Measurements from ENCODE around the gene CNTN4. TPM values are rescaled to one million over a fixed set of nuclear protein-coding genes. Genes with fewer than 3 reads are reported as not detected.

The CNTN4 gene
- total RNA-seq, 4 donors from 2014 or later: 6.6 to 10.7 (median 9.7) TPM

GRCh38 chr3:2334921-2335320, 236.3 kb downstream of the CNTN4 start:
- no peaks in the 10 kb centered on the region for H3K9me3 ChIP-seq
- no peaks in the 10 kb centered on the region for H3K4me1 ChIP-seq
- WGBS: 81% methylated on average over 3 of the region's 3 CpGs
- DNase-seq (ENCODE audit: extremely low spot score): no peak
- TF ChIP-seq POLR2A (IDR thresholded peaks at IDR 0.05; ENCODE audit: low read depth) (no peak), EP300 (IDR thresholded peaks at IDR 0.05) (no peak), POLR2AphosphoS5 (IDR thresholded peaks at IDR 0.05) (no peak)
- TF ChIP-seq, protein P1, sequence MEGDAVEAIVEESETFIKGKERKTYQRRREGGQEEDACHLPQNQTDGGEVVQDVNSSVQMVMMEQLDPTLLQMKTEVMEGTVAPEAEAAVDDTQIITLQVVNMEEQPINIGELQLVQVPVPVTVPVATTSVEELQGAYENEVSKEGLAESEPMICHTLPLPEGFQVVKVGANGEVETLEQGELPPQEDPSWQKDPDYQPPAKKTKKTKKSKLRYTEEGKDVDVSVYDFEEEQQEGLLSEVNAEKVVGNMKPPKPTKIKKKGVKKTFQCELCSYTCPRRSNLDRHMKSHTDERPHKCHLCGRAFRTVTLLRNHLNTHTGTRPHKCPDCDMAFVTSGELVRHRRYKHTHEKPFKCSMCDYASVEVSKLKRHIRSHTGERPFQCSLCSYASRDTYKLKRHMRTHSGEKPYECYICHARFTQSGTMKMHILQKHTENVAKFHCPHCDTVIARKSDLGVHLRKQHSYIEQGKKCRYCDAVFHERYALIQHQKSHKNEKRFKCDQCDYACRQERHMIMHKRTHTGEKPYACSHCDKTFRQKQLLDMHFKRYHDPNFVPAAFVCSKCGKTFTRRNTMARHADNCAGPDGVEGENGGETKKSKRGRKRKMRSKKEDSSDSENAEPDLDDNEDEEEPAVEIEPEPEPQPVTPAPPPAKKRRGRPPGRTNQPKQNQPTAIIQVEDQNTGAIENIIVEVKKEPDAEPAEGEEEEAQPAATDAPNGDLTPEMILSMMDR (IDR thresholded peaks at IDR 0.05): no peak
- H3K27ac ChIP-seq (replicated peaks in 1 of 4): no peak overlapping the region
- intact Hi-C loops (cut with DNase I): no loop called here
- no peaks in the 10 kb centered on the region for H3K27me3 ChIP-seq
- H3K36me3 ChIP-seq: no peaks in the 10 kb centered on the region
- H3K4me3 ChIP-seq: no peak overlapping the region

- intact Hi-C loops (cut with DNase I): no loop called here
- H3K36me3 ChIP-seq: no peaks in the 10 kb centered on the region
- 83% methylated on average over 5 of the region's 5 CpGs for whole genome bisulfite sequencing
- no peak overlapping the region for H3K27ac ChIP-seq (replicated peaks in 1 of 4)
- TF ChIP-seq EP300 (IDR thresholded peaks at IDR 0.05) (no peak), POLR2A (IDR thresholded peaks at IDR 0.05; ENCODE audit: low read depth) (no peak), POLR2AphosphoS5 (IDR thresholded peaks at IDR 0.05) (no peak)
- TF ChIP-seq, protein P1 (IDR thresholded peaks at IDR 0.05): no peak
- no peaks in the 10 kb centered on the region for H3K9me3 ChIP-seq
- DNase-seq (ENCODE audit: extremely low spot score): no peak
- no peaks in the 10 kb centered on the region for H3K4me1 ChIP-seq
- no peaks in the 10 kb centered on the region for H3K27me3 ChIP-seq
- no peak overlapping the region for H3K4me3 ChIP-seq
These were observed 244.5 kb downstream of the CNTN4 start for GRCh38 chr3:2343031-2343682.

DNA sequence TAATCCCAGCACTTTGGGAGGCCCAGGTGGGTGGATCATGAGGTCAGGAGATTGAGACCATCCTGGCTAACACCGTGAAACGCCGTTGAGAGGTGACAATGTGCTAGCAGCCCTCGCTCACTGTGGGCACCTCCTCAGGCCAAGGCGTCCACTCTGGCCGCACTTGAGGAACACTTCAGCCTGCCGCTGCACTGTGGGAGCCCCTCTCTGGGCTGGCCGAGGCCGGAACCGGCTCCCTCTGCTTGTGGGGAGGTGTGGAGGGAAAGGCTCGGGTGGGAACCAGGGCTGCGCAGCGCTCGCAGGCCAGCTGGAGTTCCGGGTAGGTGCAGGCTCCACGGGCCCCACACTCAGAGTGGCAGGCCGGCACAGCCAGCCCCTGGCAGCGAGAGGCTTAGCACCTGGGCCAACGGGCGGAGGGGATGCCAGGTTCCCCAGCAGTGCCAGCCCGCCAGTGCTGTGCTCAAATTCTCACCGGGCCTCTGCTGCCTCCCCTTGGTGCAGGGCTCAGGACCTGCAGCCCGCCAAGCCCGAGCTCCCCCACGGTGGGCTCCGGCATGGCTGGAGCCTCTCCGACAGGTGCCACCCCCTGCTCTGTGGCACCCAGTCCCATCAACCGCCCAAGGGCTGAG, 253.6 kb downstream of the CNTN4 start:
- WGBS: 92% methylated on average over 12 of the region's 28 CpGs
- intact Hi-C loops (cut with DNase I): no loop called here

DNA sequence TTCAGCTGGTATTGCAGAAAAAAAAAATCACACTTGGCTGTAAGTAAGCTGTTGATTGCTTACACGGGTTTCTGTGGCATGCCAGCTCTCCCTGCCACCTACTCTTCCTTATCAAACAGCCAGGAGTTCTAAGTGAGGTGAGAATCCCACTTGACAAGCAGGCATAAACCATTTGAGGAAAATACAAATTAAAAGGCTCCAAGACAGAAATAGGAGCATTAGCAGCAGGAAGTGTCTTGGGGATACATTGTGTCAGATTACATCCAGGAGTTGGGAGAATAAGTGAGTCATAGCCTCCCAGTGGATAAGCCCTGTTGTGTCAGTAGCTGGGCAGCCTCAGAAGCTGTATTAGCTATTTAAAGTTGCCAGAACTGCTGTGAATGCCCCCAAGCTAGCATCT, 256.0 kb downstream of the CNTN4 start:
- Histone ChIP-seq H3K27ac (replicated peaks in 1 of 4) (no peak overlapping the region), H3K4me1 (peaks cover 0 to 7% (median 1%) of the 10 kb centered on the region in 4 donors), H3K27me3 (no peaks in the 10 kb centered on the region), H3K4me3 (no peak overlapping the region), H3K36me3 (no peaks in the 10 kb centered on the region), H3K9me3 (peaks cover 0 to 6% (median 0%) of the 10 kb centered on the region in 4 donors)
- TF ChIP-seq, protein P1 (IDR thresholded peaks at IDR 0.05): no peak
- no peak for TF ChIP-seq POLR2AphosphoS5 (IDR thresholded peaks at IDR 0.05)
- TF ChIP-seq POLR2A (IDR thresholded peaks at IDR 0.05; ENCODE audit: low read depth): no peak
- TF ChIP-seq EP300 (IDR thresholded peaks at IDR 0.05): no peak
- peak; percentile 60 for DNase-seq (ENCODE audit: extremely low spot score)
- WGBS: 6% methylated on average over 1 of the region's 1 CpG
- intact Hi-C loops (cut with DNase I): no loop called here

More for the DNA sequence above, 253.6 kb downstream of the CNTN4 start:
- Histone ChIP-seq H3K36me3 (no peaks in the 10 kb centered on the region), H3K9me3 (peaks cover 0 to 6% (median 0%) of the 10 kb centered on the region in 4 donors), H3K4me3 (no peak overlapping the region), H3K27ac (replicated peaks in 1 of 4) (no peak overlapping the region), H3K4me1 (peaks cover 0 to 7% (median 1%) of the 10 kb centered on the region in 4 donors), H3K27me3 (no peaks in the 10 kb centered on the region)
- no peak for DNase-seq (ENCODE audit: extremely low spot score)
- TF ChIP-seq, protein P1 (IDR thresholded peaks at IDR 0.05): no peak
- TF ChIP-seq POLR2AphosphoS5 (IDR thresholded peaks at IDR 0.05): no peak
- no peak for TF ChIP-seq EP300 (IDR thresholded peaks at IDR 0.05)
- TF ChIP-seq POLR2A (IDR thresholded peaks at IDR 0.05; ENCODE audit: low read depth): no peak
